ENCODE results near the gene FBLL1. TPM values are rescaled to one million over a fixed set of nuclear protein-coding genes. Genes with fewer than 3 reads are reported as not detected.

Gene FBLL1
- total and polyA plus RNA-seq, 2 of the 8 experiments (the other 6 are each of a cell fraction or from before 2014, with no cell fraction given), result 8.3 to 30.9 TPM

DNA sequence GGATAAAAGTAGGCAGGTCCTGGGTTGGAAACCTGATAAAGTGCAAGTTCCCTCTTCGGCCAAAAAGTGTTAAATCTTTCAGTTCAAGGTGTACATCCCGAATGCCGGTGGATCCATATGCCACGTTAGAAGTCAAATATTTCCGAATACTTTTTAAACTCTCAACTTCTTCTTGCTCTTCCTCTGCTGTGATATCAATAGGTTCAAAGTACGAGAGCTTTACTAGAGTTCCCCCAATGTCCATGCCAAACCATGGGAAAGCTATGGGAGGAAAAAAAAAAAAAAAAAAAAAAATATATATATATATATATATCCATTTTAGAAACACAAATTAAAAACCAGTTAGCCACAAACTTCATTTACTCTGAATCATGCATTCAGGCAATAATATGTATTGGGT is 39.6 kb downstream of the FBLL1 start:
- ChIA-PET CTCF (ENCODE audit: partially characterized antibody) (no interaction called here), POLR2A (ENCODE audit: partially characterized antibody) (interaction anchor here (1.5 kb wide), 1 partner anchor 11 kb away, joined by 5 read pairs; the partner anchor contains the start of gene PANK3)
- H4K8ac ChIP-seq (ENCODE audit: extremely low read depth, insufficient read depth, low read length), result no peak overlapping the region
- H2BK12ac ChIP-seq (ENCODE audit: low read depth, low read length), result no peak overlapping the region
- H3K4me3 ChIP-seq (ENCODE audit: extremely low read depth in 1 of 4, insufficient read depth in 2 of 4, low read depth in 3 of 4, low read length in 4 of 4), result no peak overlapping the region
- H2BK5ac ChIP-seq (ENCODE audit: low read depth, low read length), result no peak overlapping the region
- H4K91ac ChIP-seq (replicated peaks; ENCODE audit: insufficient read length, low read length), result no peak overlapping the region
- H2BK20ac ChIP-seq (ENCODE audit: low read length), result no peak overlapping the region
- no peaks in the 10 kb centered on the region for H3K9me3 ChIP-seq (ENCODE audit: insufficient read depth in 2 of 2, low read depth in 1 of 2, low read length in 1 of 2)
- peaks cover 16 to 73% of the 10 kb centered on the region in 2 experiments; a peak in 3 of 4 replicates for H3K79me2 ChIP-seq (ENCODE audit: control insufficient read depth in 1 of 2, insufficient read depth in 2 of 2, low read length in 2 of 2)
- H2BK15ac ChIP-seq (ENCODE audit: low read length), result no peak overlapping the region
- H3K23me2 ChIP-seq (ENCODE audit: low read depth, low read length), result no peaks in the 10 kb centered on the region; the same call in 1 of the 2 replicates
- H3K27me3 ChIP-seq (replicated peaks in 1 of 4; ENCODE audit: control insufficient read depth in 3 of 4, extremely low read depth in 1 of 4, insufficient read depth in 3 of 4, low read length in 3 of 4), result peaks cover 0 to 1% (median 0%) of the 10 kb centered on the region in 4 experiments; a peak in 1 of 7 replicates
- H3K9ac ChIP-seq (replicated peaks in 1 of 4; ENCODE audit: extremely low read depth in 1 of 4, low read depth in 3 of 4, low read length in 3 of 4), result no peak overlapping the region
- no peak overlapping the region for H3K4me2 ChIP-seq (ENCODE audit: insufficient read depth in 1 of 2, low read depth in 2 of 2, low read length in 2 of 2)
- no peak overlapping the region for H3K4ac ChIP-seq (replicated peaks; ENCODE audit: insufficient read length, low read depth, low read length)
- H3K23ac ChIP-seq (ENCODE audit: insufficient read length), result no peak overlapping the region
- H2AFZ ChIP-seq (ENCODE audit: low read length), result no peak overlapping the region
- H3K27ac ChIP-seq (ENCODE audit: low read depth, low read length), result no peak overlapping the region
- no peak overlapping the region for H2BK120ac ChIP-seq (replicated peaks; ENCODE audit: low read depth, low read length)
- WGBS, 2 experiments (ENCODE audit: extremely low coverage in 1 of 2, insufficient coverage in 1 of 2, insufficient read length in 1 of 2, insufficient replicate concordance in 2 of 2, low coverage in 1 of 2, low lambda C conversion rate in 2 of 2, missing lambda C conversion rate in 1 of 2), result 92% methylated on average over 6 of the region's 6 CpGs; no CpG with 5 or more reads in 1 of the 2 experiments
- peaks cover 5 to 9% of the 10 kb centered on the region in 2 experiments for H4K20me1 ChIP-seq (replicated peaks in 1 of 2; ENCODE audit: control insufficient read depth in 1 of 2, insufficient read depth in 2 of 2, low read length in 2 of 2)
- no peak overlapping the region for H3K56ac ChIP-seq (replicated peaks; ENCODE audit: insufficient read length, low read depth, low read length)
- H2AK5ac ChIP-seq (ENCODE audit: low read depth, low read length), result no peak overlapping the region
- FAIRE-seq, result no peak
- H4K5ac ChIP-seq (ENCODE audit: insufficient read length, low read depth, low read length), result no peak overlapping the region
- DNase-seq (ENCODE audit: low read depth in 1 of 2, low spot score in 2 of 2), result no peak
- H3K4me1 ChIP-seq (replicated peaks in 1 of 4; ENCODE audit: control insufficient read depth in 3 of 4, insufficient read depth in 4 of 4, low read length in 3 of 4), result no peaks in the 10 kb centered on the region
- no peaks in the 10 kb centered on the region; the same call in none of the 2 replicates for H3K79me1 ChIP-seq (ENCODE audit: low read depth, low read length)
- no peak overlapping the region for H3K14ac ChIP-seq (ENCODE audit: insufficient read length)
- H3K18ac ChIP-seq (ENCODE audit: extremely low read depth, low read length), result no peak overlapping the region
- H3K36me3 ChIP-seq (ENCODE audit: control insufficient read depth in 2 of 4, insufficient read depth in 4 of 4, low read length in 3 of 4), result peaks cover 0 to 42% (median 12%) of the 10 kb centered on the region in 4 experiments; a peak in 6 of 8 replicates
- TF ChIP-seq KDM1A (IDR thresholded peaks at IDR 0.05; ENCODE audit: borderline replicate concordance, low read length) (no peak), EGR1 (IDR thresholded peaks at IDR 0.05; ENCODE audit: borderline replicate concordance, low read depth, low read length) (no peak), TEAD4 (IDR thresholded peaks at IDR 0.05; ENCODE audit: low read depth, low read length) (no peak), KDM4A (IDR thresholded peaks at IDR 0.05; ENCODE audit: low read depth, low read length, severe bottlenecking) (no peak), POLR2AphosphoS5 (IDR thresholded peaks at IDR 0.05; ENCODE audit: low read depth, low read length) (no peak), SIX5 (IDR thresholded peaks at IDR 0.05; ENCODE audit: low read depth, low read length) (no peak), CBX5 (IDR thresholded peaks at IDR 0.05; ENCODE audit: low read depth, low read length) (no peak), CHD1 (IDR thresholded peaks at IDR 0.05; ENCODE audit: low read depth, low read length) (no peak), POU5F1 (IDR thresholded peaks at IDR 0.05; ENCODE audit: low read depth, low read length) (no peak), MAFK (IDR thresholded peaks at IDR 0.05; ENCODE audit: low read depth, low read length) (no peak), SP2 (IDR thresholded peaks at IDR 0.05; ENCODE audit: low read length) (no peak), SP4 (IDR thresholded peaks at IDR 0.05; ENCODE audit: low read length) (no peak), GTF2F1 (IDR thresholded peaks at IDR 0.05; ENCODE audit: borderline replicate concordance, low read depth, low read length) (no peak)
- TF ChIP-seq, protein P1, sequence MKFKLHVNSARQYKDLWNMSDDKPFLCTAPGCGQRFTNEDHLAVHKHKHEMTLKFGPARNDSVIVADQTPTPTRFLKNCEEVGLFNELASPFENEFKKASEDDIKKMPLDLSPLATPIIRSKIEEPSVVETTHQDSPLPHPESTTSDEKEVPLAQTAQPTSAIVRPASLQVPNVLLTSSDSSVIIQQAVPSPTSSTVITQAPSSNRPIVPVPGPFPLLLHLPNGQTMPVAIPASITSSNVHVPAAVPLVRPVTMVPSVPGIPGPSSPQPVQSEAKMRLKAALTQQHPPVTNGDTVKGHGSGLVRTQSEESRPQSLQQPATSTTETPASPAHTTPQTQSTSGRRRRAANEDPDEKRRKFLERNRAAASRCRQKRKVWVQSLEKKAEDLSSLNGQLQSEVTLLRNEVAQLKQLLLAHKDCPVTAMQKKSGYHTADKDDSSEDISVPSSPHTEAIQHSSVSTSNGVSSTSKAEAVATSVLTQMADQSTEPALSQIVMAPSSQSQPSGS (IDR thresholded peaks at IDR 0.05; ENCODE audit: low read length), result no peak
